Activated CD8-positive, alpha-beta memory T cell treated with anti-CD3 and anti-CD28 coated beads, Interleukin-2, amount 10 ng/mL, durations not matched to agents 7 days and 5 days (primary cell): Measurements from ENCODE around the gene TMED10. TPM values are rescaled to one million over a fixed set of nuclear protein-coding genes. Genes with fewer than 3 reads are reported as not detected.
"Not testable (repeated sequence)": the region's sequence is repeated elsewhere in the genome, so short reads cannot be mapped to it uniquely, and the experiment has no call there.

Experiments
- ATAC-seq: fragments of 150-1000 bp; cut with Tn5 transposase; one replicate; pipeline ENCODE4 v1.10.0; 2021; ENCODE audit warnings: moderate library complexity
- CTCF ChIA-PET: fragments of 350-600 bp; sonication (Branson Sonifier 250); formaldehyde crosslinking; loops from one replicate; lab custom pipeline; 2021; ENCODE audit warnings: antibody characterized with exemption; lab: Charles Lee
- DNase-seq: peaks from one replicate; pipeline ENCODE4 v3.0.0-alpha.2; 2020
- H3K27ac Mint-ChIP-seq: one replicate; pipeline ENCODE4 v1.8.0; 2021; ENCODE audit warnings: mild to moderate bottlenecking, mixed read lengths
- H3K27me3 Mint-ChIP-seq: one replicate; pipeline ENCODE4 v1.8.0; 2021; ENCODE audit warnings: mixed read lengths
- H3K36me3 Mint-ChIP-seq: one replicate; pipeline ENCODE4 v1.8.0; 2021; ENCODE audit warnings: mild to moderate bottlenecking, mixed read lengths
- H3K4me1 Mint-ChIP-seq: one replicate; pipeline ENCODE4 v1.8.0; 2021; ENCODE audit warnings: mixed read lengths
- H3K4me3 Mint-ChIP-seq: one replicate; pipeline ENCODE4 v1.8.0; 2021; ENCODE audit warnings: mild to moderate bottlenecking, moderate library complexity, mixed read lengths
- H3K9me3 Mint-ChIP-seq: one replicate; pipeline ENCODE4 v1.8.0; 2022; ENCODE audit warnings: low read depth, mixed read lengths
- total RNA-seq, 2 experiments: library from RNA; stranded (reverse); gene quantifications; one replicate each; pipeline ENCODE4 v1.2.3, GENCODE V29; 2021

The TMED10 gene
- total RNA-seq, 2 experiments from 2014 or later = 129 to 166 TPM

GRCh38 chr14:75128596-75128990 lies 47.8 kb downstream of the TMED10 start:
- H3K4me1 Mint-ChIP-seq = peaks cover 46% of the 10 kb centered on the region
- ATAC-seq (no peak), DNase-seq (no peak)
- CTCF ChIA-PET = interaction anchor here (0.6 to 8.5 kb wide), 6 partner anchors 9 to 386 kb away, joined by 3 to 216 read pairs (median 4); no protein-coding TSS in a partner anchor
- H3K27me3 Mint-ChIP-seq = no peaks in the 10 kb centered on the region
- peaks cover 21% of the 10 kb centered on the region for H3K36me3 Mint-ChIP-seq
- peak overlapping the region; percentile 40 for H3K27ac Mint-ChIP-seq
- no peaks in the 10 kb centered on the region for H3K9me3 Mint-ChIP-seq
- peak overlapping the region; percentile 44 for H3K4me3 Mint-ChIP-seq

- H3K9me3 Mint-ChIP-seq = no peaks in the 10 kb centered on the region
- H3K4me3 Mint-ChIP-seq = peak overlapping the region; percentile 98
- H3K36me3 Mint-ChIP-seq = peaks cover 17% of the 10 kb centered on the region
- ATAC-seq = no peak
- DNase-seq = no peak
- CTCF ChIA-PET = interaction anchor here (0.6 to 8.5 kb wide), 7 partner anchors 10 to 394 kb away, joined by 3 to 216 read pairs (median 3); no protein-coding TSS in a partner anchor
- peaks cover 46% of the 10 kb centered on the region for H3K4me1 Mint-ChIP-seq
- no peaks in the 10 kb centered on the region for H3K27me3 Mint-ChIP-seq
- H3K27ac Mint-ChIP-seq = peak overlapping the region; percentile 94
Measured at GRCh38 chr14:75127903-75128595, 48.4 kb downstream of the TMED10 start.

- not testable (repeated sequence) for H3K27me3 Mint-ChIP-seq, H3K9me3 Mint-ChIP-seq, DNase-seq
- peak overlapping the region; percentile 98 for H3K27ac Mint-ChIP-seq
- H3K4me1 Mint-ChIP-seq = peaks cover 43% of the 10 kb centered on the region
- H3K36me3 Mint-ChIP-seq = peaks cover 17% of the 10 kb centered on the region
- CTCF ChIA-PET = interaction anchor here (1.3 to 8.5 kb wide), 4 partner anchors 10 to 394 kb away, joined by 3 to 216 read pairs (median 4); no protein-coding TSS in a partner anchor
- H3K4me3 Mint-ChIP-seq = peak overlapping the region; percentile 98
- peak; percentile 2 for ATAC-seq
Measured at GRCh38 chr14:75127474-75127820, 49.0 kb downstream of the TMED10 start.

- H3K27me3 Mint-ChIP-seq = no peaks in the 10 kb centered on the region
Measured at GRCh38 chr14:75126679-75127473, 49.5 kb downstream of the TMED10 start, which contains the start of gene NEK9. TSS of gene NEK9 (minus strand) at chr14:75127048. CDS start at chr14:75126921, 127 bp downstream.

GRCh38 chr14:75126121-75126544 lies 50.3 kb downstream of the TMED10 start:
- Mint-ChIP-seq H3K4me1 (peaks cover 40% of the 10 kb centered on the region), H3K27ac (peak overlapping the region; percentile 98), H3K4me3 (peak overlapping the region; percentile 98), H3K27me3 (no peaks in the 10 kb centered on the region), H3K9me3 (no peaks in the 10 kb centered on the region), H3K36me3 (peaks cover 17% of the 10 kb centered on the region)
- ATAC-seq (no peak), DNase-seq (no peak)
- CTCF ChIA-PET = interaction anchor here (0.7 to 8.5 kb wide), 7 partner anchors 8 to 362 kb away, joined by 3 to 216 read pairs (median 3); no protein-coding TSS in a partner anchor

More at GRCh38 chr14:75126679-75127473, 49.5 kb downstream of the TMED10 start, which contains the start of gene NEK9:
- peak; percentile 96 for ATAC-seq
- H3K4me3 Mint-ChIP-seq = peak within 1 kb of the TSS; percentile 98
- H3K36me3 Mint-ChIP-seq = peaks cover 17% of the 10 kb centered on the region
- H3K4me1 Mint-ChIP-seq = peaks cover 41% of the 10 kb centered on the region
- H3K9me3 Mint-ChIP-seq = no peaks in the 10 kb centered on the region
- peak; percentile 94 for DNase-seq
- CTCF ChIA-PET = interaction anchor here (0.7 to 8.5 kb wide), 8 partner anchors 9 to 395 kb away, joined by 3 to 216 read pairs (median 3); no protein-coding TSS in a partner anchor
- H3K27ac Mint-ChIP-seq = peak within 1 kb of the TSS; percentile 98

GRCh38 chr14:75125617-75126016 lies 50.8 kb downstream of the TMED10 start:
- Mint-ChIP-seq H3K4me3 (peak overlapping the region; percentile 98), H3K27ac (peak overlapping the region; percentile 98), H3K9me3 (no peaks in the 10 kb centered on the region), H3K36me3 (peaks cover 17% of the 10 kb centered on the region), H3K27me3 (no peaks in the 10 kb centered on the region), H3K4me1 (peaks cover 44% of the 10 kb centered on the region)
- ATAC-seq (no peak), DNase-seq (no peak)
- CTCF ChIA-PET = interaction anchor here (0.8 to 8.5 kb wide), 6 partner anchors 8 to 363 kb away, joined by 3 to 216 read pairs (median 4); no protein-coding TSS in a partner anchor

GRCh38 chr14:75123991-75124390 lies 52.4 kb downstream of the TMED10 start:
- Mint-ChIP-seq H3K9me3 (no peaks in the 10 kb centered on the region), H3K36me3 (peaks cover 28% of the 10 kb centered on the region), H3K27ac (peak overlapping the region; percentile 66), H3K27me3 (no peaks in the 10 kb centered on the region), H3K4me1 (peaks cover 45% of the 10 kb centered on the region), H3K4me3 (peak overlapping the region; percentile 1)
- ATAC-seq (no peak), DNase-seq (peak; percentile 48)
- CTCF ChIA-PET = interaction anchor here (1.1 to 8.5 kb wide), 6 partner anchors 8 to 365 kb away, joined by 3 to 216 read pairs (median 4); partner anchors contain the start of gene ACYP1

- no peak for DNase-seq
- no peaks in the 10 kb centered on the region for H3K9me3 Mint-ChIP-seq
- peaks cover 33% of the 10 kb centered on the region for H3K4me1 Mint-ChIP-seq
- H3K27ac Mint-ChIP-seq = no peak overlapping the region
- H3K36me3 Mint-ChIP-seq = peaks cover 38% of the 10 kb centered on the region
- H3K27me3 Mint-ChIP-seq = no peaks in the 10 kb centered on the region
- CTCF ChIA-PET = no interaction called here
- ATAC-seq = no peak
- no peak overlapping the region for H3K4me3 Mint-ChIP-seq
Measured at GRCh38 chr14:75121552-75121951, 54.9 kb downstream of the TMED10 start.

- CTCF ChIA-PET = interaction anchor here (1.7 kb wide), 1 partner anchor 32 kb away, joined by 4 read pairs; no protein-coding TSS in a partner anchor
- Mint-ChIP-seq H3K27ac (no peak overlapping the region), H3K4me1 (peaks cover 29% of the 10 kb centered on the region), H3K9me3 (no peaks in the 10 kb centered on the region), H3K27me3 (no peaks in the 10 kb centered on the region), H3K36me3 (peaks cover 44% of the 10 kb centered on the region), H3K4me3 (no peak overlapping the region)
- ATAC-seq (no peak), DNase-seq (no peak)
Measured at GRCh38 chr14:75120541-75121291, 55.7 kb downstream of the TMED10 start.

GRCh38 chr14:75119056-75119455 lies 57.4 kb downstream of the TMED10 start:
- ATAC-seq = no peak
- no peak overlapping the region for H3K27ac Mint-ChIP-seq
- no peak overlapping the region for H3K4me3 Mint-ChIP-seq
- no peaks in the 10 kb centered on the region for H3K27me3 Mint-ChIP-seq
- H3K4me1 Mint-ChIP-seq = peaks cover 19% of the 10 kb centered on the region
- DNase-seq = no peak
- CTCF ChIA-PET = no interaction called here
- no peaks in the 10 kb centered on the region for H3K9me3 Mint-ChIP-seq
- peaks cover 49% of the 10 kb centered on the region for H3K36me3 Mint-ChIP-seq

GRCh38 chr14:75113932-75114539 lies 62.4 kb downstream of the TMED10 start:
- Mint-ChIP-seq H3K36me3 (peaks cover 64% of the 10 kb centered on the region), H3K27me3 (no peaks in the 10 kb centered on the region), H3K9me3 (no peaks in the 10 kb centered on the region), H3K4me3 (peak overlapping the region; percentile 8), H3K27ac (peak overlapping the region; percentile 78), H3K4me1 (peaks cover 22% of the 10 kb centered on the region)
- ATAC-seq = peak; percentile 97
- peak; percentile 57 for DNase-seq
- CTCF ChIA-PET = interaction anchor here (1.0 kb wide), 1 partner anchor 10 kb away, joined by 4 read pairs; no protein-coding TSS in a partner anchor

- CTCF ChIA-PET = no interaction called here
- no peak overlapping the region for H3K27ac Mint-ChIP-seq
- DNase-seq (no peak), ATAC-seq (no peak)
- peaks cover 59% of the 10 kb centered on the region for H3K36me3 Mint-ChIP-seq
- H3K4me1 Mint-ChIP-seq = peaks cover 22% of the 10 kb centered on the region
- no peak overlapping the region for H3K4me3 Mint-ChIP-seq
- no peaks in the 10 kb centered on the region for H3K27me3 Mint-ChIP-seq
- no peaks in the 10 kb centered on the region for H3K9me3 Mint-ChIP-seq
Measured at GRCh38 chr14:75109877-75110276, 66.5 kb downstream of the TMED10 start.
